Stimulated activated CD8-positive, alpha-beta memory T cell treated with anti-CD3 and anti-CD28 coated beads, Interleukin-12 subunit alpha, Interleukin-12 subunit beta, amount 100 ng/mL, for 24 hours (primary cell): ENCODE measurements around the gene SERPINA10.
"Not testable (repeated sequence)": the region's sequence is repeated elsewhere in the genome, so short reads cannot be mapped to it uniquely, and the experiment has no call there.

Experiments
- DNase-seq: peaks from one replicate; pipeline ENCODE4 v3.0.0-alpha.2; 2020; ENCODE audit errors: extremely low read depth

SERPINA10 gene

DNA sequence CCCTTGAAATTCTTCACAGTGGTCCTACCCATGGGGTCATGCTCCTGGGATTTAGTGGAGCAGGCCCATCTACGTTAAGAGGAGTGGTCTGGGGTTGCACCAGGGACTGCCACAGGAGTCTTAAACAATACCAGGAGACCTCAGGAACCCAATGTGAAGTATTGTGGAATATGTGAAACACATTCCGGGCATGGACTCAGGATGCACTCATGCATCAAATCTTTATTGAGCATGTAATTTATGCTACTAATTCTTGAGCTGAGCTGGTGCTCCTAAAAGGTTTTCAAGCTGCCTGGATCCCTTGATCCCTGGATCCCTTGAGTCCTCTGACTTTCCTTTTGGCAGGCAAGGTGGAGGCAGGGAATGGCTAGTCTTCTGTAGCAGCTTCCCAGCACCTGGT lies 8.8 kb downstream of the SERPINA10 start:
- no peak for DNase-seq

DNA sequence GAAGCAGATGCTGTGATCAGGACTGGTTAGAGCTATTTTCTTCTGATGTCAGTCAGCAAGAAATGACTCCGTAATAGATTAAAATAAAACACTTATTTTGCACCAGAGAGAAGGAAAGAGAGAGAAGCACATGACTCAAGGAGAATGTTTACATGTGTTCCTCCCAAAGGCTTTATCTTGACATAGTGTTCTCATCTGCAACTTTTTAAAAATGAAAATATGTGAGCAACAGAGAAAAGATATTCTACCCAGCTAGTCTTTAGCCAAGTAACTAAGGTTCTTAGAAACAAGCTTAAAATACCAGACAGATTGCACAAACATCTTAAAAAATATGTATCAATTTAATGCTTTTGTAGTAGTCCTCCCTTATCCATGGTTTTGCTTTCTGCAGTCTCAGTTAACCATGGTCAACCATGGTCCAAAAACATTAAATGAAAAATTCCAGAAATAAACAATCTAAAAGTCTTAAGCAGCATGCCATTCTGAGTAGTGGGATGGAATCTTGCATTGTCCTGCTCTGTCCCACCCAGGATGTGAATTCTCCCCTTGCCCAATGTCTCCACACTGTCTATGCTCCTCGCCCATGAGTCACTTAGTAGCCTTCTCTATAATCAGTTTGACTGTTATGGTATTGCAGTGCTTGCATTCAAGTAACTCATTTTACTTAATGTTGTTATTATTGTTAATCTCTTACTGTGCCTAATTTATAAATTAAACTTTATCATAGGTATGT lies 9.9 kb downstream of the SERPINA10 start:
- no peak for DNase-seq

DNA sequence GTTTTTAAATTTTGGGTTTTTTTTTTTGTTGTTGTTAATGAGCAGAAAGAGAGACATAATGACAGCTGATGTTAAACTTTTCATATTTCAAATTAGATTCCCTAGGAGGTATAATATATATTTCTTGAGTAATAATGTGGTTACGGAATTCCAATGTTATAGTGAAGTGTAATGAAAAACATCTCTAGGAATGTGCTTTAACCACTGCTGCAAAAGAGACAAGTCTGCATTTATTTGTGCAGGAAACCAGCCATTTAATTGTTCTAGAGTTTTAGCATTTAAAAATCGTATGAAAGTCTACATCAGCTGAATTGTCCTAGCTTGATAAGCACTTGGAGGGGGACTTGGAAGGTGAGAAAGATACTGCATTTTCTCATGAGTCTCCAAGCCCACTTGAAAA lies 14.3 kb downstream of the SERPINA10 start:
- DNase-seq, result no peak

DNA sequence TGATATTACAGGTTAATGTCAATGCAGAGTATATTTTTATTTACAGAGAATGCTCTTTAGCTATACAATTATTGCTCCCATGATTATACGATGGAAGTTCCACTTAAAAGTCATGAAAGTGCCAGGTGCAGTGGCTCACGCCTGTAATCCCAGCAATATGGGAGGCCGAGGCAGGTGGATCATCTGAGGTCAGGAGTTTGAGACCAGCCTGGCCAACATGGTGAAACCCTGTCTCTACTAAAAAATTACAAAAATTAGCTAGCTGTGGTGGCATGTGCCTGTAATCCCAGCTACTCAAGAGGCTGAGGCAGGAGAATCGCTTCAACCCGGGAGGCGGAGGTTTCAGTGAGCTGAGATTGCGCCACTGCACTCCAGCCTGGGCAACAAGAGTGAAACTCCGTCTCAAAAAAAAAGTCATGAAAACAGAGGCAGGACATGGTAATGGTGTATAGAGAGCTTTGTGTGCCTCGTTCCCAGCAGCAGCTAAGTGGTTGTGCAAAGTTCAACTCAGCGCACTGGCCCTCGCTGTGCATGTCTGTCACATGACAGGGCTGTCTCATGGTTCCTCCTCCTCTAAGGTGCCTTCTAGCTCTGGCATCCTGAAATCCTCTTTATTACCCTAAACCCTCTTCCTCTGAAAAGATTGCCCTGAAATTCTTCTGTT lies 16.0 kb downstream of the SERPINA10 start:
- DNase-seq, result not testable (repeated sequence)

DNA sequence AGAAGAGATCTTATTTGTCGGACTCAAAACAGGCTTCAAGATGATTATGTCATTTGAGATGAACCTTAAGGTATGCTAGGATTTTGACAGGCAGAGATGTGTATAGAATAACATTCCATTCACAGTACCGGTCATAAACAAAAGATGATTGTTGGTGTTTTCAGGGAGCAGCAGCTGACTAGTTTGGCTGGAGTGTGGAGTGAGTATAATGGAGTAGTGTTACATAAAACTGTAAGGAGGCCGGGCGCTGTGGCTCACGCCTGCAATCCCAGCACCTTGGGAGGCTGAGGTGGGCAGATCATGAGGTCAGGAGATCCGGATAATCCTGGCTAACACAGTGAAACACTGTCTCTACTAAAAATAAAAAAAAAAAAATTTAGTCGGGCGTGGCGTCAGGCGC lies 23.9 kb downstream of the SERPINA10 start:
- no peak for DNase-seq

DNA sequence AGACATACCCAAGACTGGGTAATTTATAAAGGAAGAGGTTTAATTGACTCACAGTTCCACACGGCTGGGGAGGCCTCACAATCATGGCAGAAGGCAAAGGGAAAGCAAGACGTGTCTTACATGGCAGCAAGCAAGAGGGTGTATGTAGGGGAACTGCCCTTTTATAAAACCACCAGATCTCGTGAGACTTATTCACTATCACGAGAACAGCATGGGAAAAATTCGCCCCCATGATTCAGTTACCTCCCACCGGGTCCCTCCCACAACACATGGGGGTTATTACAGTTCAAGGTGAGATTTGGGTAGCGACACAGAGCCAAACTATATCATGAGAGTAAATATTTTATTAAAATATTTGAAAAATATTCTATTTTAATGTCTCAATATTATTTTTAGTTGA lies 24.5 kb downstream of the SERPINA10 start:
- DNase-seq, result not testable (repeated sequence)

DNA sequence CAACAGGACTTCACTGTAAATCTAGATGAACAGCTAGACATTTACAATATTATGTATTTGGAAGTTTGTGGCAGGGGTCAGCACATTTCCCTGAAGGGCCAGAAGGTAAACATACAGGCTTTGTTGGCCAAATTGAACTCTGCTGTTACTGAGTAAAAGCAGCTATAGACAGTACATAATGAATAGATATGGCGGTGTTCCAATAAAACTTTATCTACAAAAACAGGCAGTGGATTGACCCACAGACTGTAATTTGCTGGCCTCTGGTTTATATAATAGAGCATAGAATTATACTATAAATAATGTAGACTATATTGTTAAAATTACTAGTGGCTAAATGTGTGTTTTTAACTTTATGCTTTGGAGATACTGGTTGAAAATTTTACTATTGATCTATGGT lies 25.7 kb downstream of the SERPINA10 start:
- no peak for DNase-seq

DNA sequence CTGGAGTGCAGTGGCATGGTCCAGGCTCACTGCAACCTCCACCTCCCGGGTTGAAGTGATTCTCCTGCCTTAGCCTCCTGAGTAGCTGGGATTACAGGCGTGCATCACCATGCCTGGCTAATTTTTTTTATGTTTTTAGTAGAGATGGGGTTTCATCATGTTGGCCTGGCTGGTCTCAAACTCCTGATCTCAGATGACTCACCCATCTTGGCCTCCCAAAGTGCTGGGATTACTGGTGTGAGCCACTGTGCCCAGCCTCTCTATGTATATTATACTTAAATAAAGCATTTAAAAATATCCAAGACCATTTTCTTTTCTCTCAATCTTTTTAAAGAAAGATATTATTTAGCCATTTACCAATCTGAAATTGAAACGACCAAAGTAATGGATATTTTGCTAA lies 28.9 kb downstream of the SERPINA10 start:
- DNase-seq, result not testable (repeated sequence)

DNA sequence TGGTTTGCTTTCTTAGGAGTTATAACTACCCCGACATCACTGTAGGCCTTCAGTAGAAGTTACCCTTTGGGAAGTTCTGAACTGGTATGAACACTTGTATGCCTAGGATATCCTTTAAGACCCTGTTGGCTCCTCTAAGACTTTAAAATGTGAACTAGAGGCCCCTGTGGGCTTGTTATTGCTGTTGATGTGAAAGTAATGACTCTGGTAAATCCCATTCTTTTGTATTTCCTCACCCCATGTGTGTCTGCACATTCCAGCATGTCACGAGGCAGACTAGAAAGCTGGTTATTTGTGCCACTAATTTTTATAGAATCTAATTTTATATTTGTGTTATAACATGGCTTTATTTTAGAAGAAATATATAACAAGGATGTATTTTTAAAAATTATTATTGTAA lies 48.9 kb downstream of the SERPINA10 start:
- no peak for DNase-seq

DNA sequence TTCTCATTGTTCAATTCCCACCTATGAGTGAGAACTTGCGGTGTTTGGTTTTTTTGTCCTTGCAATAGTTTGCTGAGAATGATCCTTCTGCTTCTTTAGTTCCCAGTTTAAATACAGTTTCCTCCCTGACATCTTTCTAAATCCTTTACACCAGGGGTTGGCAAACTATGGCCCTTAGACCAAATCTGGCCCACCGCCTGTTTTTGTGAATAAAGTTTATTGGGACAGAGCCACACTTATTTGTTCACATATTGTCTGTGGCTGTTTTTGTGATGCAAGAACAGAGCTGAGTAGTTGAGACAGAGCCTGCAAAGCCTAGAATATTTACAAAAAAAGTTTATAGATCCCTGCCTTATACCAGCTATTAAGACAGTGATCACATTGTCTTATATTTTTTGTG lies 53.7 kb downstream of the SERPINA10 start:
- no peak for DNase-seq

DNA sequence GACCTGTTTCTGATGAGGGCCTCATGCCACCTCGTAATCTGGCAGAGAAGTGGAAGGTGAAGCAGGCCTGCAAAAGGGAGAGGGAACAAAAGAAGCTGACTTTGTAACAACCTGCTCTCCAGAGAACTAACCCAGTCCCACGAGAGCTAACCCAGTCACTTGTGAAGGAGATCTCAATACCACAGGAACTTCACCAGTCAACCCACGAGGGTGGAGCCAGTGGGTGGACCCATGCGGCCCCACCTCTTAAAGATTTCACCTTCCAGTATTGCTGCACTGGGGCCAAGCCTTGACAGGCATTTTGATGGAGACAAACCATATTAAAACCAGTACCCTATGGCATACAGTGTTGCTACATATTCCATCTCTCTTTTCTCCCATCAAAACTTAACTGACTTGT lies 55.1 kb downstream of the SERPINA10 start:
- DNase-seq, result no peak

DNA sequence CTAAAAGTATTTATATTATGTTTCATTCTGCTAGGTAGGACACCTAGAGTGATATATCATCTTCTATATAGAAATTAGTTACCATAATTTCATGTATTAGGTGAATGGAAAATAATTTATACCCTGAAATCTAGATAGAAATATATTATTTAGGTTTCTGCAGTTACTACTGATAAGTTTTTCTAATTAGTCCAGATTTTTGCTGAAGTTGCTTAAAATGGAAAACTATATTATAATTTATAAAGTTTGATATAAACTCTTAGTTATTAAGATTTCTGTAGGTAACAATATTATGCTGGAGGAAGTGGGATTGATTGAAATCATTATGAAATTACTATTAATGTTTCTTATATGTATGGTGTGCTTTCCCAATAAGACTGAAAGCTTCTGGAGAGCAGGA lies 56.0 kb downstream of the SERPINA10 start:
- DNase-seq, result no peak
